Fibroblast of pulmonary artery (primary cell): Measurements from ENCODE around the gene CLDN4.
"Not testable (repeated sequence)": the region's sequence is repeated elsewhere in the genome, so short reads cannot be mapped to it uniquely, and the experiment has no call there.

Experiments used
- DNase-seq: peaks from one replicate; pipeline ENCODE4 v3.0.0-alpha.2; 2010; ENCODE audit warnings: low read depth
- H3K4me3 ChIP-seq: replicated peaks from 2 replicates; pipeline ENCODE4 v1.5.1; 2011; ENCODE audit warnings: low read depth, mild to moderate bottlenecking, control low read depth, low read length, moderate library complexity
- CTCF ChIP-seq: IDR thresholded peaks from 2 replicates; pipeline ENCODE4 v1.5.1; 2011; ENCODE audit warnings: mild to moderate bottlenecking, control low read depth, low read length, inconsistent platforms; ENCODE audit errors: missing control alignments

CLDN4 gene

GRCh38 chr7:73844848-73845460 lies 14.2 kb downstream of the CLDN4 start:
- peak; percentile 50 for DNase-seq
- H3K4me3 ChIP-seq = no peak overlapping the region
- no peak for TF ChIP-seq CTCF

- H3K4me3 ChIP-seq = not testable (repeated sequence)
- DNase-seq = peak; percentile 36
Observed at GRCh38 chr7:73845701-73846195, 15.0 kb downstream of the CLDN4 start.

- TF ChIP-seq CTCF = no peak
- DNase-seq = no peak
- no peak overlapping the region for H3K4me3 ChIP-seq
Observed at GRCh38 chr7:73847941-73848723, 17.3 kb downstream of the CLDN4 start.

GRCh38 chr7:73850781-73851207 lies 20.0 kb downstream of the CLDN4 start:
- no peak for TF ChIP-seq CTCF
- peak; percentile 98 for DNase-seq
- H3K4me3 ChIP-seq = no peak overlapping the region

- TF ChIP-seq CTCF = no peak
- no peak overlapping the region for H3K4me3 ChIP-seq
- peak; percentile 95 for DNase-seq
Observed at GRCh38 chr7:73851410-73852338, 20.9 kb downstream of the CLDN4 start.

- DNase-seq = no peak
- no peak overlapping the region for H3K4me3 ChIP-seq
- TF ChIP-seq CTCF = no peak
Observed at GRCh38 chr7:73852500-73852899, 21.7 kb downstream of the CLDN4 start.

GRCh38 chr7:73856941-73857340 lies 26.1 kb downstream of the CLDN4 start:
- no peak for TF ChIP-seq CTCF
- no peak for DNase-seq

More at GRCh38 chr7:73856941-73857340, 26.1 kb downstream of the CLDN4 start:
- H3K4me3 ChIP-seq = no peak overlapping the region
